Measurements from ENCODE around the gene RXRG.
"Not testable (repeated sequence)": the region's sequence is repeated elsewhere in the genome, so short reads cannot be mapped to it uniquely, and the experiment has no call there.

Gene RXRG

GRCh38 chr1:165444897-165445370 lies at the start of gene RXRG:
Gene RXRG, minus strand, starts transcription at chr1:165445126. Its CDS starts 233 bp downstream, at chr1:165444893.
- DNase-seq = no peak

- no peak for DNase-seq
Observed at GRCh38 chr1:165492845-165493373, 48.0 kb upstream of the RXRG start.

- no peak for DNase-seq
Observed at GRCh38 chr1:165490175-165490574, 45.2 kb upstream of the RXRG start.

- no peak for DNase-seq
Observed at GRCh38 chr1:165487921-165488320, 43.0 kb upstream of the RXRG start.

- no peak for DNase-seq
Observed at GRCh38 chr1:165486663-165487062, 41.7 kb upstream of the RXRG start.

GRCh38 chr1:165485716-165486115 lies 40.8 kb upstream of the RXRG start:
- no peak for DNase-seq

GRCh38 chr1:165484532-165484931 lies 39.6 kb upstream of the RXRG start:
- DNase-seq = no peak

- DNase-seq = no peak
Observed at GRCh38 chr1:165483412-165483811, 38.5 kb upstream of the RXRG start.

- DNase-seq = no peak
Observed at GRCh38 chr1:165481820-165482532, 37.0 kb upstream of the RXRG start.

GRCh38 chr1:165476776-165477175 lies 31.9 kb upstream of the RXRG start:
- DNase-seq = no peak

- DNase-seq = no peak
Observed at GRCh38 chr1:165474196-165474595, 29.3 kb upstream of the RXRG start.

- no peak for DNase-seq
Observed at GRCh38 chr1:165473081-165473480, 28.2 kb upstream of the RXRG start.

- no peak for DNase-seq
Observed at GRCh38 chr1:165468726-165469249, 23.9 kb upstream of the RXRG start.

- DNase-seq = no peak
Observed at GRCh38 chr1:165468253-165468652, 23.3 kb upstream of the RXRG start.

- DNase-seq = no peak
Observed at GRCh38 chr1:165467706-165468105, 22.8 kb upstream of the RXRG start.

GRCh38 chr1:165463978-165464377 lies 19.1 kb upstream of the RXRG start:
- DNase-seq = no peak

GRCh38 chr1:165459683-165460082 lies 14.8 kb upstream of the RXRG start:
- not testable (repeated sequence) for DNase-seq

- no peak for DNase-seq
Observed at GRCh38 chr1:165456861-165457260, 11.9 kb upstream of the RXRG start.

- DNase-seq = no peak
Observed at GRCh38 chr1:165456114-165456513, 11.2 kb upstream of the RXRG start.

GRCh38 chr1:165455111-165455510 lies 10.2 kb upstream of the RXRG start:
- no peak for DNase-seq

GRCh38 chr1:165454091-165454610 lies 9.2 kb upstream of the RXRG start:
- no peak for DNase-seq

GRCh38 chr1:165452336-165453130 lies 7.6 kb upstream of the RXRG start:
- DNase-seq = no peak

GRCh38 chr1:165451691-165452090 lies 6.8 kb upstream of the RXRG start:
- no peak for DNase-seq
